MCF 10A (cell line): ENCODE data around the gene TPBGL. TPM values are rescaled to one million over a fixed set of nuclear protein-coding genes. Genes with fewer than 3 reads are reported as not detected.

Experiments
- BruUV-seq: library from RNA; stranded (reverse); fragments of 400-500 nt; replicated peaks from 2 replicates; lab custom pipeline; 2021; lab: Mats Ljungman, UMichigan
- CTCF ChIA-PET: fragments of 300-600 bp; sonication (Branson Sonifier 250); formaldehyde crosslinking; extraction: SDS; loops from one replicate; lab custom pipeline; 2021; ENCODE audit warnings: antibody characterized with exemption, inconsistent platforms; lab: Yijun Ruan, JAX
- POLR2A ChIA-PET: fragments of 300-600, 350-650 bp; sonication (Branson Sonifier 250); formaldehyde crosslinking; extraction: SDS; loops from one replicate; lab custom pipeline; 2020; ENCODE audit warnings: antibody characterized with exemption, inconsistent platforms; lab: Yijun Ruan, JAX
- DNase-seq: peaks from one replicate; pipeline ENCODE4 v3.0.0-alpha.2; 2018; ENCODE audit not compliant: unreplicated experiment
- H3K27ac Mint-ChIP-seq: one replicate; pipeline ENCODE4 v1.8.0; 2022; ENCODE audit warnings: mild to moderate bottlenecking, low read depth, mixed read lengths; ENCODE audit not compliant: unreplicated experiment
- H3K27me3 Mint-ChIP-seq: one replicate; pipeline ENCODE4 v1.8.0; 2022; ENCODE audit warnings: mixed read lengths; ENCODE audit not compliant: insufficient read depth, unreplicated experiment
- H3K36me3 Mint-ChIP-seq: one replicate; pipeline ENCODE4 v1.8.0; 2022; ENCODE audit warnings: mild to moderate bottlenecking, moderate library complexity, mixed read lengths; ENCODE audit not compliant: insufficient read depth, unreplicated experiment
- H3K4me1 Mint-ChIP-seq: one replicate; pipeline ENCODE4 v1.8.0; 2022; ENCODE audit warnings: mixed read lengths; ENCODE audit not compliant: insufficient read depth, unreplicated experiment
- H3K4me3 Mint-ChIP-seq: one replicate; pipeline ENCODE4 v1.8.0; 2022; ENCODE audit warnings: mild to moderate bottlenecking, moderate library complexity, mixed read lengths; ENCODE audit not compliant: unreplicated experiment
- H3K9me3 Mint-ChIP-seq: one replicate; pipeline ENCODE4 v1.8.0; 2022; ENCODE audit warnings: mixed read lengths; ENCODE audit not compliant: unreplicated experiment
- CTCF ChIP-seq: fragments of 200-600 bp; IDR thresholded peaks from one replicate; pipeline ENCODE4 v1.8.0; 2022; ENCODE audit warnings: antibody characterized with exemption, mild to moderate bottlenecking; ENCODE audit not compliant: unreplicated experiment
- intact Hi-C: fragments of 100-400 bp; cut with micrococcal nuclease; formaldehyde crosslinking; loops from 2 replicates; pipeline ENCODE4 v1.14.1; 2022
- total RNA-seq: library from RNA; stranded (reverse); gene quantifications from 2 replicates; pipeline ENCODE4 v1.2.3, GENCODE V29; 2022

Gene TPBGL
- total RNA-seq, 1 experiment from 2014 or later, result not detected

DNA sequence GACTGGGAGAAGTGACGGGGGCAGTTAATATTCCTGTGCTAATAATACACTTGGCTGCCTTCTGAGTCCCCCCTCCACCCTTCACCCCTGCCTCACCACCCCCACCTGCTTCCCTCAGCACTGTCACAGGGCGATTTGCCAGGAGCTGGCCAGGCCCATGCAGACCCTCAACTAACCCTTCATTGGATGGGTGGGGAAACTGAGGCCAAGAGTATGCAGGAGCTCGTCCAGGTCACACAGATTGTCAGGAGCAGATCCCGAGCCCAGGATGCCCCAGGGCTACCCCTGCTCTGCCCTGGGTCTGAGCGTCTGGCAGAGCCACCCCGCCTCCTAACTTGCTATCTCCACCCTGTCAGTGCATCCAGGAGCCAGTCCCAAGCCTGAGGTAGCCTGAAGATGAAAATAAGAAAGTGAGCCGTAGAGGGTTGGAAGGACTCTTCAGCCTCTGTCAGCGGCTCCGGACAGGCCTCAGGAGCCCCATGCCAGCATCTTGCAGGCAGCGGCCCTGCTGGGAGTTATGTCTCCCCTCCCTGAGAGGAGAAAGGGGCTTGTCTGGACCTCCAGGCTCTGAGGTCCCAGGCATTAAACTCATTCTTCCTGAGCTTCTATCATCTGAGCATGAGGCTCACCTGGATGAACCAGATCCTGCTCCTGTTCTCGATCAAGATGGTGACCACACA is 6.2 kb downstream of the TPBGL start:
- ChIA-PET CTCF (interaction anchor here (0.5 to 12.5 kb wide), 17 partner anchors 9 to 676 kb away, joined by 3 to 251 read pairs (median 5); no protein-coding TSS in a partner anchor), POLR2A (interaction anchor here (0.6 kb wide), 1 partner anchor 103 kb away, joined by 3 read pairs; no protein-coding TSS in a partner anchor)
- H3K36me3 Mint-ChIP-seq, result no peaks in the 10 kb centered on the region
- DNase-seq, result no peak
- H3K9me3 Mint-ChIP-seq, result no peaks in the 10 kb centered on the region
- no peak overlapping the region for H3K4me3 Mint-ChIP-seq
- BruUV-seq, result no TSS peak
- H3K27me3 Mint-ChIP-seq, result peaks cover 84% of the 10 kb centered on the region
- intact Hi-C loops, result no loop called here
- TF ChIP-seq CTCF, result no peak
- no peak overlapping the region for H3K27ac Mint-ChIP-seq
- H3K4me1 Mint-ChIP-seq, result no peaks in the 10 kb centered on the region

DNA sequence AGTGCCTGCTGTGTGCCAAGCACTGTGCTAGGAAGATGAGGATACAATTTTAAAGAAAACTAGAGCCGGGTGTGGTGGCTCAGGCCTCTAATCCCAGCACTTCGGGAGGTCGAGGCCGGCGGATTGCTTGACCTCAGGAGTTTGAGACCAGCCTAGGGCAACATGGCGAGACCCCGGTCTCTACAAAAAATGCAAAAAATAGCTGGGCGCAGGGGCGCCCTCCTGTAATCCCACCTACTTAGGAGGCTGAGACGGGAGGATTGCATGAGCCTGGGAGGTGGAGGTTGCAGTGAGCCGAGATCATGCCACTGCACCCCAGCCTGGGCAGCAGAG is 8.3 kb downstream of the TPBGL start:
- POLR2A ChIA-PET, result interaction anchor here (1.0 kb wide), 2 partner anchors 108 to 114 kb away, joined by 4 read pairs; no protein-coding TSS in a partner anchor
- no peaks in the 10 kb centered on the region for H3K9me3 Mint-ChIP-seq
- H3K36me3 Mint-ChIP-seq, result no peaks in the 10 kb centered on the region
- H3K27me3 Mint-ChIP-seq, result peaks cover 65% of the 10 kb centered on the region
- BruUV-seq, result no TSS peak
- no peak for TF ChIP-seq CTCF
- H3K4me1 Mint-ChIP-seq, result no peaks in the 10 kb centered on the region
- no peak overlapping the region for H3K27ac Mint-ChIP-seq
- no peak for DNase-seq
- H3K4me3 Mint-ChIP-seq, result no peak overlapping the region
- CTCF ChIA-PET, result interaction anchor here (0.6 to 12.5 kb wide), 63 partner anchors 9 to 1041 kb away, joined by 3 to 251 read pairs (median 4); partner anchors contain the start of gene TPBGL
- intact Hi-C loops, result loop anchor here (1.0 kb wide), 4 partner anchors 35 to 320 kb away; no protein-coding TSS in a partner anchor

DNA sequence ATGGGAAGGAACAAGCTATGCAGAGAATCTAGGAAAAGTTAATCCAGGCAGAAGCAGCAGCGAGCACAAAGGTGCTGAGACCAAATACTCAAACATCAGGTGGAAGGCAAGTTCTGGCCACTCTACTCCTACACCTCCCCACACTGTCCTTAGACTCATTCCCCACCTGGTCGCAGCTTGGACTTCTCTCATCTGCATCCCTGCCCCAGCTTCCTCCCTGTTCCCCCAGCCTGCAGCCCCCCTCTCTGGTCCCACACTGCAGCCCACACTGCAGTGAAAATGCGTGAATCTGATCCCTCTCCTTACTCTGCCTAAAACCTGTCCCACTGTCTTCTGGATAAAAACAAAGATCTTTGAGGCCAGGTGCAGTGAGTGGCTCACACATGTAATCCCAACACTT is 9.1 kb downstream of the TPBGL start:
- DNase-seq, result no peak
- Mint-ChIP-seq H3K4me1 (no peaks in the 10 kb centered on the region), H3K27me3 (peaks cover 57% of the 10 kb centered on the region), H3K9me3 (no peaks in the 10 kb centered on the region), H3K36me3 (no peaks in the 10 kb centered on the region), H3K27ac (no peak overlapping the region), H3K4me3 (no peak overlapping the region)
- ChIA-PET CTCF (interaction anchor here (0.6 to 12.5 kb wide), 31 partner anchors 8 to 633 kb away, joined by 3 to 251 read pairs (median 4); no protein-coding TSS in a partner anchor), POLR2A (no interaction called here)
- no TSS peak for BruUV-seq
- TF ChIP-seq CTCF, result no peak
- intact Hi-C loops, result no loop called here

DNA sequence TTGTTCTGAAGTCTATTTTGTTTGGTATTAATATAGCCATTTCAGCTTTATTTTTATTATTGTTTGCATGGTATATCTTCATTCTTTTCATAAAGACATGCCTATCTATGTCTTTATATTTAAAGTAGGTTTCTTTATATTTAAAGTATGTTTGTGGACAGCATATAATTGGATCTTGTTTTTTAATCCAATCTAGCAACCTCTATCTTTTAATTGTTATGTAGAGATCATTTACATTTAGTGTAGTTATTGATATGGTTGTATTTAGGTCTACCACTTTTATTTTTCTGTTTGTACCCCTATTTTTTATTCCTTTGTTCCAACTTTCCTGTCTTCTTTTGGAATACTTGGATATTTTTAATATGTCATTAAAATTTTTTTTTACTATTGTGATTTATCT is 13.8 kb downstream of the TPBGL start:
- H3K9me3 Mint-ChIP-seq, result no peaks in the 10 kb centered on the region
- intact Hi-C loops, result no loop called here
- H3K27me3 Mint-ChIP-seq, result peaks cover 66% of the 10 kb centered on the region
- BruUV-seq, result no TSS peak
- no peak for TF ChIP-seq CTCF
- POLR2A ChIA-PET, result no interaction called here
- no peak for DNase-seq
- CTCF ChIA-PET, result interaction anchor here (1.3 to 1.5 kb wide), 2 partner anchors 114 to 325 kb away, joined by 4 to 9 read pairs; no protein-coding TSS in a partner anchor
- H3K27ac Mint-ChIP-seq, result no peak overlapping the region
- H3K4me3 Mint-ChIP-seq, result no peak overlapping the region
- H3K4me1 Mint-ChIP-seq, result no peaks in the 10 kb centered on the region
- no peaks in the 10 kb centered on the region for H3K36me3 Mint-ChIP-seq
